Measurements from ENCODE around the gene CYTIP.
"Not testable (repeated sequence)": the region's sequence is repeated elsewhere in the genome, so short reads cannot be mapped to it uniquely, and the experiment has no call there.

The CYTIP gene

GRCh38 chr2:157424374-157424773 is 19.5 kb downstream of the CYTIP start:
- DNase-seq (ENCODE audit: low read depth in 2 of 2): no peak

- no peak for DNase-seq (ENCODE audit: low read depth in 2 of 2)
Observed at GRCh38 chr2:157421964-157422363, 21.9 kb downstream of the CYTIP start.

DNA sequence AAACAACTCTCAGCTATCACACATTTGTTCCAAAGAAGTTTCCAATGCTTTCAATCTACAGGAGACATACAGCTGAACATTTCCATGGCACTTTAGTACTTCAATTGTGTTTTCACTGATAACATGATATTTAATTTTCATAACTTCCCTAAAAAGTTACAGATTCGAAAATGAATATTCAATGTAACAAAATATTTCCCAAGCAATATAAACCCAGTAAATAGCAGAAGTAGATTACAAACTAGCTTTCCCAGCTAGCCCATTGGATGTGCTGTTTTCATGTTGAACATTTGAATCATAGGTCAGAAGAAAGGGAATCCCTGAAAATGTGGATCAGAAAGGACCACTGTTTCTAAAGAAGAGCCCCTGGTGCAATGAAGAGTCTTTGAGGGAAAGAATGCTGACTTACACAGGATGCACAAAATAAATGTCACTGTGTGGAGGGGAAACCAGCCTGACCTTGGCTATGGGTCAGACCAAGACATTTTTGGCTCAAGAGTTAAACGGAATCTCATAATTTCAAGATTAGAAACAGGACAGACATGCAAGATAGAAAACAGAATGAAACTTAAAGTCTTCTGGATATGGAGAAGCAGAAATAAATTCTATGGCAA is 22.5 kb downstream of the CYTIP start:
- DNase-seq (ENCODE audit: low read depth in 2 of 2): no peak

- no peak for DNase-seq (ENCODE audit: low read depth in 2 of 2)
Observed at GRCh38 chr2:157420771-157421323, 23.0 kb downstream of the CYTIP start.

DNA sequence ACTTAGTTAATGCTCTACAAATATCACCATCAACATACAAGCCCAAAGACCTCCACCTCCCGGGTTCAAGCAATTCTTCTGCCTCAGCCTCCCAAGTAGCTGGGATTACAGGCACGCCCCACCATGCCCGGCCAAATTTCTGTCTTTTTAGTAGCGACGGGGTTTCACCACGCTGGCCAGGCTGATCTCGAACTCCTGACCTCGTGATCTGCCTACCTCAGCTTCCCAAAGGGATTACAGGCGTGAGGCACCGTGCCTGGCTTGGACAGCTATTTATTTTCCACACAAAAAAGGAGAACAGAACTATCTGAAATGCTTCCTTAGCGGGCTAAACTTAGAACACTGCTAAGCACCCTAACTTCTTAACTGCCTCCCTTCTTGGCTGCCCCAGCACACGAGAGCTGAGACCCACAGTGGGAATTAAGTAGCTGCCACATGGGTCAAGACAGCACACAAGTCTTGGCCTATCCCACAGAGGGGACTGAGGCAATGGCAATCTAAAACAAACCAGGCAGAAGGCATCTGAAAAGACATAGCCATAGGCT is 24.8 kb downstream of the CYTIP start:
- DNase-seq (ENCODE audit: low read depth in 2 of 2): no peak

- DNase-seq (ENCODE audit: low read depth in 2 of 2): no peak
Observed at GRCh38 chr2:157418239-157418641, 25.6 kb downstream of the CYTIP start.

DNA sequence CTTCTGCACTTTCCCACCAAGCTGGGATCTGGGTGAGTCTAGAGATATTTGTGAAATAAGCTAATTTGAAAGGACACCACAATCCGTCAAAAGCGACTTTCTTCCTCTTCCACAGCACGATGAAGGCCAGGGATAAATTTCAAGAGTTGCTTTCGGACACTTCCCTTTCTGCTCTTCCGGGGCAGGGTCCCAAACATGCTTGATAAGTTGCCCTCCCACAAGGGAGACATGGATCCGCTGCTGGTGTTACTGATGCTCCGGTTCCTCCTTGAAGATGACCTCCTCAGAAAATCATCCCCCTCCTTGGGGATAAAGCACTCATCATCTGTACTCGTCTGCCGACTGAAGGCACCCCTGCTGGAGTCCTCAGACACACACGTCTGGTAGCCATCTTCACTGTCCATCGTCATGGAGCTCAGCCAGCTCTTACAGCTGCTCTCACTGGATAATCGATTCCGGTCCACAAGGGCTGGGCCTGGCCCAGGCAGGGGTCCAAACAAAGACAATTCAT is 28.2 kb downstream of the CYTIP start:
- DNase-seq (ENCODE audit: low read depth in 2 of 2): no peak

DNA sequence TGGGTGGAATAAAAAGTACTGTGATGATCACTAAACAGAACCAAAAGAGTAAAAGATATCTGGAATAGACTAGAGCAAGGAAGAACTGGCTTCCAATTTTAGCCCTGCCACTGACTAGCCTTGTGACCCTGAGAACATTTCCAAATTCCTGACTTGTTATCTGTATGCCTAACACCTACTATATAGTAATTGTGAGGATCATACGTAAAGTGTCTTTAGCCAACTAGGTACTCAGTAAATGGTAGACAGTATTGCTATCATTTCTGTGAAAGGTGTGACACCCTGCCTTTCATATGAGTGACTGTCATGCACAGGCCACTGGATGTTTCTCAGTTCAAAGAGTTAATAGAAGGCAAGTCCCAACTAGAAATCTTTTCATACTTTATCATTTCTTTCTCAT is 29.8 kb downstream of the CYTIP start:
- no peak for DNase-seq (ENCODE audit: low read depth in 2 of 2)

DNA sequence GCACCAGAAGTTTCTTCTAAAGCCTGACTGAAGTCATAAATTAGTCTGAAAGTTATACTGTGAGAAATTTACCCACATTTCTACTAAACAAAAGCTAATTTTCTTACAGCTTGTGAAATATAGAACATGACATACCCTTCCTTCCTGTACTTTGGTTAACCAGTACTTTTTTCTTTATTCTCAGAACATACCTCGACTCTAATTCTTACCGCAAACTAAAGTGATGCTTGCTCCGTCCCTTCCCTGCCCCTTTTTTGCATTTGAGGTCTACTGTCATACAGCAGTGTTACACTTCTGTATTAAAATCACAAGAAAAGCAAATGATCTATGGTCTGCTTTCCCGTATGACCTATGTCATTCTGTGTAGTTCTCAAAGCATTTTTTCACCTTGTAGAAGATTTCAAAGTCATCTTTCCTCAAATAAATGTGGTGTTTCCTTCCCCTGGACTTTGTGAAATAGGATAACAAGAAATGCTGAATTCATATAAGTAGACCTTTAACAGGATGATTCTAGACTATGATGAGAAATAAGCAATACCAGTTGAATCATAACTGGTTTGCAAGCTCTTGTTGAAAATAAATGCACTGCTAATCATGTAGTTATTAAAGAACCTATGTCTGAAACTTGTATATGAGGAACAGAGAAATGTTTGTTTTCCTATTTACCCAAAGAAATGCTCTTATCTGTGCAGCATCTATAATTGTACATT is 30.4 kb downstream of the CYTIP start:
- DNase-seq (ENCODE audit: low read depth in 2 of 2): peak in 1 of 2 donors; percentile 27

GRCh38 chr2:157411624-157412336 is 32.1 kb downstream of the CYTIP start:
- DNase-seq (ENCODE audit: low read depth in 2 of 2): no peak

- not testable (repeated sequence) for DNase-seq (ENCODE audit: low read depth in 2 of 2)
Observed at GRCh38 chr2:157405398-157405797, 38.5 kb downstream of the CYTIP start.

DNA sequence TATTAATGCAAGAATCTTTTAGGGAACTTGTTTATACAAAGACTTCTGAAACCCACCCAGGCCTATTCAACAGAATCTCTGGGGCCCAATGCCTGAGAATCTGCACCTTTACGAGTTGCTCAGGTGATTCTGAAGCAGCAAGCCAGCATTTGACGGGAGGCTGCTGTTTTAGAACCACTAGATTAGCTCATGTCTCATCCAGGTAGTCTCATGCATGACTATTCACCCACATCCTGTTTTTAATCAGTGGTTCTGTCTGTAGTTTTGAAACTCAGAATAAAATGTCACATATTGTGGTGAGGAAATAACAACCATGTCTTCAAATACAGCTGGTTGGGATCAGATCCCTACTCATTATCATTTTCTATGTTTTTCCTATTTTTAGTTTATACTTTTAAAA is 39.5 kb downstream of the CYTIP start:
- DNase-seq (ENCODE audit: low read depth in 2 of 2): no peak

DNA sequence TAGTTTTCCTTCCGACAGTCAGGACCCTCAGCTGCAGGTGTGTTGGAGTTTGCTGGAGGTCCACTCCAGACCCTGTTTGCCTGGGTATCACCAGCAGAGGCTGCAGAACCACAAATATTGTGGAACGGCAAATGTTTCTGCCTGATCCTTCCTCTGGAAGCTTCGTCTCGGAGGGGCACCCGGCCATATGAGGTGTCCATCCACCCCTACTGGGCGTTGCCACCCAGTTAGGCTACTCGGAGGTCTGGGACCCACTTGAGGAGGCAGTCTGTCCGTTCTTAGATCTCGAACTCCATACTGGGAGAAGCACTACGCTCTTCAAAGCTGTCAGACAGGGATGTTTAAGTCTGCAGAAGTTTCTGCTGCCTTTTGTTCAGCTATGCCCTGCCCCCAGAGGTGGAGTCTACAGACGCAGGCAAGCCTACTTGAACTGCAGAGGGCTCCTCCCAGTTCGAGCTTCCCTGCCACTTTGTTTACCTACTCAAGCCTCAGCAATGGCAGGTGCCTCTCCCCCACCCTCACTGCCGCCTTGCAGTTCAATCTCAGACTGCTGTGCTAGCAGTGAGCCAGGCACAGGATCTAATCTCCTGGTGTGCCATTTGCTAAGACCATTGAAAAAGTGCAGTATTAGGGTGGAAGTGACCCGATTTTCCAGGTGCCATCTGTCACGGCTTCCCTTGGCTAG is 40.9 kb downstream of the CYTIP start:
- not testable (repeated sequence) for DNase-seq (ENCODE audit: low read depth in 2 of 2)

DNA sequence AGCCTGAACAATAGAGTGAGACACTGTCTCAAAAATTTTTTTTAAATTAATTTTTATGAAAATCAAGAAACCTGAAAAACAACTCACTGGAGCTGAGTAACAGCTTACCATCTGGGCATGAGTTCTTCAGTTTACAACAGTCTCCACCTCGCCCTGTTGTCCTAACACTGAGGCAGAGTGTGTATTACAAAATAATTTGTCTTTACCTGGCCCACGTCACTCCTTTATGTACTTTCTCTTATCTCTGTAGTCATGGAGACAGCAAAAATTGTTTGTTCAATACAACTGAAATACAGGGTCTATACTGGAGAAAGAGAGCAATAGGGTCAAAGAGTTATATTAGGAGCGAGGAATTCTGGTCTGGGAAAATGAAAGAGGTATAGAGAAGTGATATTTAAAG is 48.1 kb downstream of the CYTIP start:
- DNase-seq (ENCODE audit: low read depth in 2 of 2): no peak

DNA sequence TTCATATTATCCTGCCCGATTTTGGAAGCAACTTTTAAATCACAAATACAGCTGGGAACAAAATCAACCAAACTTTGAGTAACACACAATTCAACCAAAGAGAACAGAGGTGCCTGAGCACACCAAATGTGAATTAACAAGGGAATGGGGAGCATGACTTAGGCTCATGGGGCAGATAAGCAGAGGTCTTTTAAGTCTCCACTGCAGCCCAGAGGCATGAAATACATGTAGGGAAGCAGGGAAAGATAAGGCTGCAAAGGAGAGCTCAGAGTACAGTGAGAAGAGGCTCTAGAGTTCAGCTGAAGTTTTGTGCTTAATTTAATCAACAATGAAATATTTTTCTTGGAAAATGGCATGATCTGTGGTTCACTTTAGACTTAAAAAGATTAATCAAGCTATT is 49.0 kb downstream of the CYTIP start:
- no peak for DNase-seq (ENCODE audit: low read depth in 2 of 2)

DNA sequence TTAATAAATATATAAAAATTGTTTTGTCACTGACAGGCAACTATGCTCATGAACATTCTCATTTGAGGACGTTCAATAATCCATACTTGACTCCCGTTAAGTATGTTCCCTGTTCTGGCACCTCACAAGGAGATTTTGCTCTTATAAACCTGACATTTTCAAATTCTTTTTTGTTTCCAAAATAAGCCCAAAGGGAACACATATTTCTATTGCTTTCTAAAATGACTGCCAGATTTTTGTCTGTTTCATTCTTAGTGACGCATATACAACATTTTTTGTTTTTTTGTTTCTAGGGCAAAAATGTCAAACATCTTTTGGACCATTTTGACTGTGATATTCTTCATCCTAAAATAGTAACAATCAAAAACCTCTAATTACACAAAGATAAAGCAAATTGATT is 50.5 kb downstream of the CYTIP start:
- no peak for DNase-seq (ENCODE audit: low read depth in 2 of 2)

DNA sequence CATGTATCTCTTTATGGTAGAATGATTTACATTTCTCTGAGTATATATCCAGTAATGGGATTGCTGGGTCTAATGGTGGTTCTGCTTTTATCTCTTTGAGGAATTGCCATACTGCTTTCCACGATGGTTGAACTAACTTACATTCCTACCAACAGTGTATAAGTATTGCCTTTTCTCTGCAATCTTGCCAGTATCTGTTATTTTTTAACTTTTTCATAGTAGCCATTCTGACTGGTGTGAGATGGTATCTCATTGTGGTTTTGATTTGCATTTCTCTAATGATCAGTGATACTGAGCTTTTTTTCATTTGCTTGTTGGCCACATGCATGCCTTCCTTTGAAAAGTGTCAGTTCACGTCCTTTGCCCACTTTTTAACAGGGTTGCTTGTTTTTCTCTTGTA is 55.1 kb downstream of the CYTIP start:
- no peak for DNase-seq (ENCODE audit: low read depth in 2 of 2)

DNA sequence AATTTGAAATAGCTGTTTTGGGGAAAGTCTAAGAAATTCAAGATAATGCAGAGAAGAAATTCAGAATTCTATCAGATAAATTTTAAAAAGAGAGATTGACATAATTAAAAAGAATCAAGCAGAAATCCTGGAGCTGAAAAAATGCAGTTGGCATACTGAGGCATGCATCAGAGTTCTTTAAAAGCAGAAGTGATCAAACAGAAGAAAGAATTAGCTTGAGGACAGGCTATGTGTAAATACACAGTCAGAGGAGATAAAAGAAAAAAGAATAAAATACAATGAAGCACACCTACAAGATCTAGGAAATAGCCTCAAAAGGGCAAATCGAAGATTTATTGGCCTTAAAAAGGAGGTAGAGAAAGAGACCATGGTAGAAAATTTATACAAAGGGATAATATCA is 57.1 kb downstream of the CYTIP start:
- no peak for DNase-seq (ENCODE audit: low read depth in 2 of 2)

- no peak for DNase-seq (ENCODE audit: low read depth in 2 of 2)
Observed at GRCh38 chr2:157386247-157386646, 57.6 kb downstream of the CYTIP start.

- DNase-seq (ENCODE audit: low read depth in 2 of 2): no peak
Observed at GRCh38 chr2:157377861-157378260, 66.0 kb downstream of the CYTIP start.

DNA sequence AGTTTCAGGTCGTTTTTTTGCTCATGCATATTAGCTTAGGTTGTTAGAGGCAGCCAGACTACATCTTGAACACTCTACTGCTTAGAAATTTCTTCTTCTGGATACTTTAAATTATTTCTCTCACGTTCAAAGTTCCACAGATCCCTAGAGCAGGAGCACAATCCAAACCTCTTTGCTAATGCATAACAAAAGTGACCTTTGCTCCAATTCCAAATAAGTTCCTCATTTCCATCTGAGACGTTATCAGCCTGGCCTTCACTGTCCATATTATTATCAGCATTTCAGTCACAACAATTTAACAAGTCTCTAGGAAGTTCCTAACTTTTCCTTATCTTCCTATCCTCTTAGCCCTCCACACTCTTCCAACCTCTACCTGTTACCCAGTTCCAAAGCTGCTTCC is 67.8 kb downstream of the CYTIP start:
- DNase-seq (ENCODE audit: low read depth in 2 of 2): no peak

- no peak for DNase-seq (ENCODE audit: low read depth in 2 of 2)
Observed at GRCh38 chr2:157375384-157375783, 68.5 kb downstream of the CYTIP start.

Data from stimulated activated CD8-positive, alpha-beta memory T cell treated with anti-CD3 and anti-CD28 coated beads, Interleukin-7, amount 100 ng/mL, for 1 hour (primary cell).